GM18505 (cell line): ENCODE measurements around the gene STK32B.

ENCODE experiments used
- ATAC-seq: cut with Tn5 transposase; IDR thresholded peaks from one replicate; pipeline ENCODE4 v1.9.1; 2021; ENCODE audit not compliant: unreplicated experiment
- POLR2A ChIP-seq: IDR thresholded peaks from 4 replicates; pipeline ENCODE4 v1.6.1; 2011; ENCODE audit warnings: borderline replicate concordance; ENCODE audit not compliant: insufficient read depth, insufficient read length; ENCODE audit errors: extremely low read depth

STK32B gene

GRCh38 chr4:5133933-5134594 is 82.8 kb downstream of the STK32B start:
- TF ChIP-seq POLR2A: no peak
- ATAC-seq: no peak

DNA sequence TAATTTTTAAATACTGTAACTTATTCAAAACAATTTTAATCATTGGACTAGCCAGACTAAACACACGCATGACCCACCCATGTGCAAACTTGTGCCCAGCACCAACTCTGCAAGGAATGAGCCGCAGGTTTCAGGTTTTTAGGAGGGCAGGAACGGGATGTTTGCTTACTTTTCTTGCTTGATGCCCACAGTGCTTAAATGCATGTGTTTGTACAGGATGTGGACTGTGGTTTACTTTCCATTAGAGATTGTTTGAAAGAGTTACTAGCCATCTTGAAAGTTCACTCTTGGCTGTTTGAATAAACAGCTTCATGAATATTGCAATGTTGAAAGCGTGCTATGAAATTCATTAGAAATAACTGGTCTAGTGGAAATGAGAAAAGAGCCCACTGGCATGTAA is 83.3 kb downstream of the STK32B start:
- no peak for TF ChIP-seq POLR2A
- no peak for ATAC-seq

GRCh38 chr4:5137226-5137625 is 85.9 kb downstream of the STK32B start:
- ATAC-seq: no peak
- no peak for TF ChIP-seq POLR2A

GRCh38 chr4:5137927-5138326 is 86.6 kb downstream of the STK32B start:
- no peak for TF ChIP-seq POLR2A
- ATAC-seq: no peak

GRCh38 chr4:5138389-5138788 is 87.1 kb downstream of the STK32B start:
- ATAC-seq: no peak
- no peak for TF ChIP-seq POLR2A

DNA sequence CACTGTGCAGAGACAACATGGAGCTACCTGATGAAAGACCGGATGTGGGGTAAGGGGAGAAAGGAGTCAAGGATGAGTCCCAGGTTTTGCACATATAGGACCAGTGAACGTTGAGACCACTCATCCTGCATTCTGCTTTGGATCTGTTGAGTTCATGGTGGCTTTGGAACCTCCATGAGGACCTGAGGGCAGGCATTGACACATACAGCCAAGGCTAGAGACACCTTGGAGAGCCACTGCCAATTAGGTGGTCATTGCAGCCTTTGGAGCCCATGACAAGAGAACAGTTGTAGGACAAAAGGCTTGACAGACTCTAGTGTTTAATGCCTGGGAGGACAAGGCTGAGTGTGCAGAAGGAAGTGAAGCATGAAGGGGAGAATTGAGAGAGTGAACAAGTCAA is 87.9 kb downstream of the STK32B start:
- ATAC-seq: no peak
- TF ChIP-seq POLR2A: no peak

DNA sequence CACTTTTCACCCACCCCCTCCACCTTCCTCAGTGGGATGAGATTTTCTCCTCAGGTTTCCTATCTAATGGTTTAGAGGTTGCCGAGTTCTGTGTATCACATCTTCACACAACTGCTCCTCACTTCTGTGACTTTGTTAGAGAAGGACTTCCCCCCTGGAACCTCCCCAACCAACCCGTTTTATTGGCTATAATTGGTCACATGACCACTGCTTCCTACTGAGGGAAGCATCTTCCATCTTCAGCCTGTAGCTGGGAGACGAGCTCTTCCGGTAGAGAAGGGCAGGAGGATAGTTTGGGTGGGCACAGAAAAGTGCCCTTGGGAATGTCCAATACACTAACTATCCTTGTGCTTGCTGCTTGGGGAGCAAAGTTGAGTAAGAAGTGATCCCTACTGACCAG is 90.5 kb downstream of the STK32B start:
- no peak for ATAC-seq
- no peak for TF ChIP-seq POLR2A

DNA sequence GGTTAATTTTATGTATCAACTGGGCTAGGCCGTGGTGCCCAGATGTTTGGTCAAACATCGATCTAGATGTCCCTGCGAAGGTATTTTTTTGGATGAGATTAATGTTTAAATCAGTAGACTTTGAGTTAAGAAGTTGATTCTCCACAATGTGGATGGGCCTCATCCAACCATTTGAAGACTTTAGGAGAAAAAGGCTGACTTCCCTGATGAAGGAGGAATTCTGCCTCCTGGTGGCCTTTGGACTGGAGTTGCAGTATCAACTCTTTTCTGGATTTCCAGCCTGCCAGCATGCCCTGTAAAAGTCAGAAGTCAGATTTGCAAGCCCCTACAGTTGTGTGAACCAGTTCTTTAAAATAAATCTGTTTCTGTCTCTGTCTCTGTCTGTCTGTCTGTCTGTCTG is 91.4 kb downstream of the STK32B start:
- TF ChIP-seq POLR2A: no peak
- no peak for ATAC-seq

DNA sequence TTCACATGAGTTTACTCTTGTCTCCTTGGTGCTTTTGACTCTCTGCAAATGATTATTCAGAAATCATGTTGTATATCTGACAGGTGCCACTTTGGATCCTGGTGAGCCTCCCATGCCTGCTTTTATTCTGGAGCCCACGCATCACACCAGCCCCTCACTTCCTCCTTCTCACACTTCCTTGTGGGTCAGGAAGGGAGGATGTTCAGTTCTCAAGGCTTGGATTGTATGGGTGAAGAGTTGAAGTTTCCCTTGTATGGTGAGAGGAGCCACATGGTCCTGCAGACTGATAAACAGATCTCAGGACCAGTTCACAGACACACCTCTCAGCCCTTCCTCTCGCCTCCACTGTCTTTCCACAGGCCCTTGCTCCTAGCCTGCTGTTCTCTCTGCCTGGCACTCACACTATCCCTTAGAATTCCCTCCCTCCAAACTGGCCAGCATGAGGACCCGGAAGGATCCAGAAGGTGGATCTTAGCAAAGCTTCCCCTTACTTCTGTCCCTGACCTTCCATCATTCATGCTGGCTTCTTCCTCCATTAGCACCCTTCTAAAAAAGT is 92.1 kb downstream of the STK32B start:
- no peak for ATAC-seq
- no peak for TF ChIP-seq POLR2A

DNA sequence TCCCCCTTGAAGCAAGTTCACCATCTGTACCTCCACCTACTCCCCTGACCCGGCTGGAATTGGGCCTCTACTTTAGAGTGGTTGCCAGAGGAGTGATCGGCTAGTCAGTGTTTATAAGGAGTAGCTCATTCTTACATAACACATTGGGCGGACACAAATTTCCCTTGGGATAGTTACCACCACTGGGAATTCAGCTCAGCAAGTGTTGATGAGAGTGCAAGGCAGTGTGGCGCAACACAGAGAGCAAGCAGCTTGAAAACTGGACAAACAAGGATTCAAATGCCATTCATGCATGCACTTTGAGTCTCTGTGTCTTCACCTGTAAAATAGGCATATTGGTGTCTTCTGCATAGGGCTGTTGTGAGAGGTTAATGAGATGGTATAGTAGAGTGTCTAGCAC is 92.7 kb downstream of the STK32B start:
- no peak for ATAC-seq
- TF ChIP-seq POLR2A: no peak

DNA sequence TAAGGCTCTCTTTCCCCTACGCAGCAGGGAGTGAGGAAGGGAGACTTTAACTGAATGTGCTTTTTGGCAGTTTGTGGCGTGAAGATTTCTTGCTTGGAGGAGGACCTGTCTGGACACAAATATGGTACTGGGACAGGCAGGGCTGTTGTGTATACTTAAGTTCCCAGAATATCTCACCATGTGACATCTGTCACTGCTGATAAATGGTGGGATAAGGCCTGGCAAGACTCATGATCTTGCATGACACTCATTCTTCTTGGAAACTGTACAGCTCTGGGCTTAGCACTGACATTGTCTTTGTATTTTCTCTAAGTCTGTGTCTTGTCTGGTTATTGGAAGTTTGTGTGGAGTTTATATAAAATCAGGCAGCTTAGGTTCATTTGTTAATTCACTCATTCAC is 93.1 kb downstream of the STK32B start:
- ATAC-seq: no peak
- no peak for TF ChIP-seq POLR2A

- no peak for TF ChIP-seq POLR2A
- ATAC-seq: no peak
Measured at GRCh38 chr4:5146248-5146647, 95.0 kb downstream of the STK32B start.

DNA sequence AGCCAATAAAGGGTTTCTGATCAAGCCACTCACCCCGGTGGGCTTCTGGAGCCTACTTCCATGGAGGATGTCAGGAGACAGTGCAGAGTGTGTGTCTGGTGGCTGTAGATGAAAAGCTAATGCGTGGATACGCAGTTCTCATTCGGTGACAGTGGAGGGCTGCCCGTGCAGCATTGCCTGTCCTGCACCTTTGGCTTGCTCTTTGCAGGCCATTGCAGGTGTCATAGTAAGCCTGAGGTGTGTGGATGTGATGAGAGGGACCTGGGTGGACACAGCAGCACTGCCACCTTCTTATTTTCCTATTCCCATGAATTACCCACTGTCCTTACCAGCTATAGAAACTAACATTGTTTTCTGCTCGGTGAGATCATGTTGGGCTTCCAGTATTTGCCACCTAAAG is 101.2 kb downstream of the STK32B start:
- no peak for TF ChIP-seq POLR2A
- ATAC-seq: no peak

GRCh38 chr4:5156682-5157081 is 105.4 kb downstream of the STK32B start:
- no peak for TF ChIP-seq POLR2A
- no peak for ATAC-seq

DNA sequence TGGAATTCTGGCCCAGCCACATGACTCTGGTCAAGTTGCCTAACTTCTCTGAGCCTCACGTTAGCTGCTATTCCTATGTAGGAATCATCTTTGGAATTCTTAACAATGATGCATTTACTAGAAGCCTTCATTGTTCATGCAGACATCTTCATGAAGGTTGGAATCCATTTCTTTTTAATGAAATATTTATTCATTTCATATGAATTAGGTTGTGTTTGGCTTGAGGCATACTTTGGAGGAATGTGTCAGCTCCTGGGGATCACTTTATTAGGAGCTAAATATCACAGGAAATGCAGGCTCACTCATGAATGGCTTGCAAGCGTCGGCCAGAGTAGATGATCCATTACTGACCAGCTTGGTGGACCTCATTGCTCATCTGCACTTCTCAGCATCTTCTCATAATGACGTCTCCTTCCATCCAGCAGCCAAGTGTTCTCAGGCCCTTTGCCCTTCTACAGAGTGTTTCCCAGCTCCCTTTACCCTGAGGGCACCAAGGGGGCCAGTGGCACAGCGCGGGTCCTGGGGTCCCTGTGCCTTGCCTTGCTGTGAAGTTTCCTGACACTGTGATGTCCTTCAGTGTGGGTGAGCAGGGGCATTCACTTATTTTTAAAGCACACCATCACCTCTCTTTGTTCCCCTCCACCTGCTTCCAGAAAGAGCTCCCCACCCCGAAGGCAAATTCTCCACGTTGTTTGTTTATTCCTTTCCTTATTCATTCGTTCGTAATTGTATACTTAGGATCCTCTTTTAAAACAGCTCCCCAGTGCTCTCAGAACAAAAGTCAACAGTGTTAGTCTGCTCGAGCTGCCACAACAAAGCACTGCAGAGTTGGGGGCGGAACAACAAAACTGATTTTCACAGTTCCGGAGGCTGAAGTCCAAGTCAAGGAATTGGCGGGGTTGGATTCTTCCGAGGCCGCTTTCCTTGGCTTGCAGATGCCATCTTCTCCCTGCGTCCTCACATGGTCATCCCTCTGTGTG is 106.8 kb downstream of the STK32B start:
- no peak for ATAC-seq
- TF ChIP-seq POLR2A: no peak

DNA sequence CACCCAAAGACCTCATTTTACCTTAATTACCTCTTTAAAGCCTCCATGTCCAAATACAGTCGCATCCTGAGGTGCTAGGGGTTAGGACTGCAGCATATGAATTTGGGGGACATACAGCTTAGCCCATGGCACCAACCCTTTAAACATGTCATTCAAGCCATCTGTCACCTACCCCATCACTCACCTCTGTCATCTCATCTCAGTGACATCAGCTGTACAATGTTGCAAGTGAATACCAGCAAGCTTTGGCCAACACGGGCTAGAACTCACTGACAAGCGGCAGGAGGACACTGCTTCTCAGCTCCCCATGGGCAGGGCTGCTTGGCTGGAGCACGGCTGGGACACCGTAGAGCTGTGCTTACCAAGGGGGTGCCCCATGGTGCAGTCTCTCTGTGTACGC is 107.5 kb downstream of the STK32B start:
- no peak for ATAC-seq
- no peak for TF ChIP-seq POLR2A
